Calu3 (cell line): Measurements from ENCODE around the gene BCO2. TPM values are rescaled to one million over a fixed set of nuclear protein-coding genes. Genes with fewer than 3 reads are reported as not detected.

Experiments
- BruUV-seq: library from RNA; stranded (reverse); fragments of 400-500 nt; replicated peaks from 2 replicates; lab custom pipeline; 2021; lab: Mats Ljungman, UMichigan
- CTCF ChIA-PET: fragments of 300-600 bp; sonication (Branson Sonifier 250); formaldehyde crosslinking; loops from one replicate; lab custom pipeline; 2022; ENCODE audit warnings: antibody characterized with exemption; lab: Charles Lee
- DNase-seq: peaks from one replicate; pipeline ENCODE4 v3.0.0; 2022
- H3K27ac Mint-ChIP-seq: one replicate; pipeline ENCODE4 v1.8.0; 2022; ENCODE audit warnings: mixed read lengths; ENCODE audit not compliant: unreplicated experiment
- H3K27me3 Mint-ChIP-seq: one replicate; pipeline ENCODE4 v1.8.0; 2022; ENCODE audit warnings: mixed read lengths; ENCODE audit not compliant: unreplicated experiment
- H3K36me3 Mint-ChIP-seq: one replicate; pipeline ENCODE4 v1.8.0; 2022; ENCODE audit warnings: mild to moderate bottlenecking, moderate library complexity, mixed read lengths; ENCODE audit not compliant: insufficient read depth, unreplicated experiment
- H3K4me1 Mint-ChIP-seq: one replicate; pipeline ENCODE4 v1.8.0; 2022; ENCODE audit warnings: mild to moderate bottlenecking, low read depth, mixed read lengths; ENCODE audit not compliant: unreplicated experiment
- H3K4me3 Mint-ChIP-seq: one replicate; pipeline ENCODE4 v1.8.0; 2022; ENCODE audit warnings: mild to moderate bottlenecking, low read depth, moderate library complexity, mixed read lengths; ENCODE audit not compliant: unreplicated experiment
- H3K9me3 Mint-ChIP-seq: one replicate; pipeline ENCODE4 v1.8.0; 2022; ENCODE audit warnings: low read depth, mixed read lengths; ENCODE audit not compliant: unreplicated experiment
- CTCF ChIP-seq: fragments of 200-600 bp; IDR thresholded peaks from one replicate; pipeline ENCODE4 v1.8.0; 2022; ENCODE audit warnings: antibody characterized with exemption; ENCODE audit not compliant: unreplicated experiment
- intact Hi-C: fragments of 100-400 bp; cut with micrococcal nuclease; formaldehyde crosslinking; loops from one replicate; pipeline ENCODE4 v1.10.0; 2022; ENCODE audit not compliant: unreplicated experiment
- total RNA-seq: library from RNA; stranded (reverse); gene quantifications from 2 replicates; pipeline ENCODE4 v1.2.3, GENCODE V29; 2022

The BCO2 gene
- total RNA-seq, 1 experiment from 2014 or later, result 13.8 TPM

GRCh38 chr11:112129656-112130055, 45.7 kb upstream of the BCO2 start:
- Mint-ChIP-seq H3K27ac (peak overlapping the region; percentile 27), H3K9me3 (no peaks in the 10 kb centered on the region), H3K4me3 (no peak overlapping the region), H3K36me3 (no peaks in the 10 kb centered on the region), H3K27me3 (no peaks in the 10 kb centered on the region), H3K4me1 (peaks cover 29% of the 10 kb centered on the region)
- no peak for DNase-seq
- CTCF ChIA-PET, result no interaction called here
- BruUV-seq, result no TSS peak
- TF ChIP-seq CTCF, result no peak
- intact Hi-C loops, result no loop called here

GRCh38 chr11:112132737-112133136, 42.6 kb upstream of the BCO2 start:
- no peak overlapping the region for H3K27ac Mint-ChIP-seq
- no peak overlapping the region for H3K4me3 Mint-ChIP-seq
- no peaks in the 10 kb centered on the region for H3K36me3 Mint-ChIP-seq
- CTCF ChIA-PET, result no interaction called here
- intact Hi-C loops, result no loop called here
- no peaks in the 10 kb centered on the region for H3K27me3 Mint-ChIP-seq
- no peak for TF ChIP-seq CTCF
- BruUV-seq, result no TSS peak
- no peaks in the 10 kb centered on the region for H3K9me3 Mint-ChIP-seq
- peaks cover 29% of the 10 kb centered on the region for H3K4me1 Mint-ChIP-seq
- DNase-seq, result no peak

GRCh38 chr11:112134473-112134872, 40.8 kb upstream of the BCO2 start:
- no peaks in the 10 kb centered on the region for H3K36me3 Mint-ChIP-seq
- no peak for DNase-seq
- peaks cover 13% of the 10 kb centered on the region for H3K4me1 Mint-ChIP-seq
- no peak for TF ChIP-seq CTCF
- H3K4me3 Mint-ChIP-seq, result no peak overlapping the region
- no peaks in the 10 kb centered on the region for H3K27me3 Mint-ChIP-seq
- CTCF ChIA-PET, result no interaction called here
- H3K27ac Mint-ChIP-seq, result no peak overlapping the region
- intact Hi-C loops, result no loop called here
- H3K9me3 Mint-ChIP-seq, result no peaks in the 10 kb centered on the region
- no TSS peak for BruUV-seq

GRCh38 chr11:112143597-112143996, 31.7 kb upstream of the BCO2 start:
- intact Hi-C loops, result no loop called here
- Mint-ChIP-seq H3K4me1 (no peaks in the 10 kb centered on the region), H3K9me3 (peaks cover 3% of the 10 kb centered on the region), H3K4me3 (no peak overlapping the region), H3K27me3 (no peaks in the 10 kb centered on the region), H3K27ac (no peak overlapping the region), H3K36me3 (peaks cover 26% of the 10 kb centered on the region)
- CTCF ChIA-PET, result no interaction called here
- no peak for DNase-seq
- no peak for TF ChIP-seq CTCF
- no TSS peak for BruUV-seq
